NCI-H128 (cell line): ENCODE results near the gene DNASE1L3.

ENCODE experiments used
- DNase-seq: peaks from one replicate; lab custom pipeline; 2025; ENCODE audit not compliant: unreplicated experiment; lab: John Stamatoyannopoulos, UW

The DNASE1L3 gene

GRCh38 chr3:58164199-58164879 is 46.4 kb downstream of the DNASE1L3 start:
- DNase-seq = no peak

- DNase-seq = no peak
Observed at GRCh38 chr3:58163234-58163633, 47.5 kb downstream of the DNASE1L3 start.

GRCh38 chr3:58161435-58162398 is 49.1 kb downstream of the DNASE1L3 start:
- DNase-seq = no peak

GRCh38 chr3:58160399-58160798 is 50.4 kb downstream of the DNASE1L3 start:
- DNase-seq = no peak

GRCh38 chr3:58158442-58159153 is 52.2 kb downstream of the DNASE1L3 start:
- no peak for DNase-seq

- no peak for DNase-seq
Observed at GRCh38 chr3:58157700-58158099, 53.1 kb downstream of the DNASE1L3 start.

- no peak for DNase-seq
Observed at GRCh38 chr3:58155838-58156237, 54.9 kb downstream of the DNASE1L3 start.

- no peak for DNase-seq
Observed at GRCh38 chr3:58154626-58155449, 55.9 kb downstream of the DNASE1L3 start.

GRCh38 chr3:58153371-58153770 is 57.4 kb downstream of the DNASE1L3 start:
- no peak for DNase-seq

GRCh38 chr3:58152225-58153015 is 58.4 kb downstream of the DNASE1L3 start:
- DNase-seq = no peak

GRCh38 chr3:58151637-58152036 is 59.1 kb downstream of the DNASE1L3 start:
- DNase-seq = no peak

- DNase-seq = no peak
Observed at GRCh38 chr3:58150810-58151199, 60.0 kb downstream of the DNASE1L3 start.

GRCh38 chr3:58150130-58150809 is 60.5 kb downstream of the DNASE1L3 start:
- no peak for DNase-seq

GRCh38 chr3:58148049-58148448 is 62.7 kb downstream of the DNASE1L3 start:
- DNase-seq = no peak

GRCh38 chr3:58144478-58145325 is 66.1 kb downstream of the DNASE1L3 start:
- DNase-seq = no peak

GRCh38 chr3:58143417-58144055 is 67.2 kb downstream of the DNASE1L3 start:
- DNase-seq = no peak
